K562 (cell line): ENCODE data around the gene VRK1. TPM values are rescaled to one million over a fixed set of nuclear protein-coding genes. Genes with fewer than 3 reads are reported as not detected.
A peak's percentile ranks its signal among the peaks of the same experiment; 100 is the strongest.

Experiments
- ATAC-seq: fragments of 200-7000 bp; cut with Tn5 transposase; 3 replicates; pipeline ENCODE4 v1.9.1; 2020; ENCODE audit warnings: moderate library complexity
- BruUV-seq: library from RNA; stranded (reverse); fragments of 400-500 nt; replicated peaks from 2 replicates; lab custom pipeline; 2021; lab: Mats Ljungman, UMichigan
- CTCF ChIA-PET: fragments of 300-600 bp; formaldehyde crosslinking; extraction: SDS; loops from one replicate; lab custom pipeline; 2021; ENCODE audit warnings: low intra/inter-chr PET ratio; lab: Yijun Ruan, JAX
- POLR2A ChIA-PET: fragments of 300-600, 350-650 bp; sonication (Branson Sonifier 250); formaldehyde crosslinking; extraction: SDS; loops from one replicate; lab custom pipeline; 2021; ENCODE audit warnings: antibody characterized with exemption, inconsistent platforms; lab: Yijun Ruan, JAX
- DNase-seq, 4 experiments: peaks; one replicate each; pipeline versions ENCODE4 v3.0.0 to v3.0.0-alpha.2; 2011 to 2018; ENCODE audit warnings: low spot score in 3 of 4, mixed read lengths in 3 of 4; ENCODE audit errors: extremely low read depth in 1 of 4
- FAIRE-seq: peaks from 2 replicates; lab custom pipeline; 2011; peaks lifted over from hg19 to GRCh38; lab: Jason Lieb, UNC
- H2AFZ ChIP-seq: 2 replicates; pipeline ENCODE4 v1.6.0; 2011; ENCODE audit warnings: low read depth, low read length, control low read depth, inconsistent platforms
- H3K27ac ChIP-seq: fragments of 200-600 bp; 3 replicates; pipeline ENCODE4 v1.8.0; 2011; ENCODE audit warnings: low read depth, mild to moderate bottlenecking, control low read depth, inconsistent platforms, low read length, moderate library complexity, mixed read lengths; ENCODE audit errors: extremely low read depth
- H3K27me3 ChIP-seq, 2 experiments: fragments of 300-600 bp in 1 of 2; 2 replicates in 1 of 2; 3 replicates in 1 of 2; pipeline versions ENCODE4 v1.6.0 to v1.8.0; 2011; ENCODE audit warnings: inconsistent platforms in 2 of 2, low read length in 2 of 2, mild to moderate bottlenecking in 1 of 2, mixed read lengths in 1 of 2, moderate library complexity in 1 of 2; ENCODE audit not compliant: control insufficient read depth in 2 of 2, insufficient read depth in 2 of 2
- H3K36me3 ChIP-seq: fragments of 300-600 bp; 3 replicates; pipeline ENCODE4 v1.8.0; 2011; ENCODE audit warnings: mild to moderate bottlenecking, low read length, inconsistent platforms; ENCODE audit not compliant: control insufficient read depth, insufficient read depth
- H3K4me1 ChIP-seq, 2 experiments: fragments of 200-600 bp in 1 of 2; replicated peaks in 1 of 2; 2 replicates in 1 of 2; 3 replicates in 1 of 2; pipeline versions ENCODE4 v1.5.1 to v1.8.0; 2011; ENCODE audit warnings: inconsistent platforms in 2 of 2, low read length in 2 of 2, mild to moderate bottlenecking in 1 of 2, mixed read lengths in 1 of 2, moderate library complexity in 1 of 2; ENCODE audit not compliant: control insufficient read depth in 2 of 2, insufficient read depth in 2 of 2
- H3K4me2 ChIP-seq: 2 replicates; pipeline ENCODE4 v1.6.1; 2011; ENCODE audit warnings: low read length, control low read depth, inconsistent platforms, mixed read lengths; ENCODE audit not compliant: insufficient read depth
- H3K4me3 ChIP-seq: fragments of 200-600 bp; sonication (generic), shearing (Covaris generic); 2 replicates; pipeline ENCODE4 v1.5.1; 2016; ENCODE audit warnings: control low read depth, inconsistent platforms
- H3K79me2 ChIP-seq: fragments of 200-600 bp; 3 replicates; pipeline ENCODE4 v1.8.0; 2011; ENCODE audit warnings: low read length, inconsistent platforms; ENCODE audit not compliant: control insufficient read depth, insufficient read depth
- H3K9ac ChIP-seq, 2 experiments: 2 replicates each; pipeline versions ENCODE4 v1.6.0 to v1.6.1; 2011; ENCODE audit warnings: low read depth in 2 of 2, low read length in 2 of 2, control low read depth in 1 of 2, inconsistent platforms in 1 of 2, mild to moderate bottlenecking in 1 of 2, mixed read lengths in 1 of 2; ENCODE audit not compliant: insufficient read depth in 1 of 2
- H3K9me1 ChIP-seq: one replicate; pipeline ENCODE4 v1.6.0; 2011; ENCODE audit warnings: inconsistent platforms, mild to moderate bottlenecking, low read length, moderate library complexity; ENCODE audit not compliant: control insufficient read depth, insufficient read depth
- H3K9me3 ChIP-seq: replicated peaks from 2 replicates; pipeline ENCODE4 v1.5.1; 2011; ENCODE audit warnings: low read depth, low read length, inconsistent platforms; ENCODE audit not compliant: control insufficient read depth, insufficient read depth
- H4K20me1 ChIP-seq: replicated peaks from 2 replicates; pipeline ENCODE4 v1.6.1; 2011; ENCODE audit warnings: low read length, inconsistent platforms, mixed read lengths; ENCODE audit not compliant: control insufficient read depth, insufficient read depth
- BRF1 ChIP-seq: IDR thresholded peaks from 3 replicates; pipeline ENCODE4 v1.6.1; 2011; ENCODE audit warnings: borderline replicate concordance, mild to moderate bottlenecking; ENCODE audit not compliant: insufficient read length; ENCODE audit errors: extremely low read depth
- GABPA ChIP-seq: fragments of 200-800 bp; sonication (Bioruptor generic); conservative IDR thresholded peaks from 2 replicates; pipeline ENCODE4 v1.6.1; 2016; ENCODE audit warnings: low read depth, missing genetic modification characterization, missing compliant biosample characterization
- HMG20A ChIP-seq: fragments of 450-650 bp; formaldehyde crosslinking; conservative IDR thresholded peaks from 2 replicates; pipeline ENCODE4 v1.4.0; 2020; ENCODE audit warnings: mild to moderate bottlenecking, mixed read lengths
- LCOR ChIP-seq: sonication (generic); formaldehyde crosslinking; IDR thresholded peaks from 2 replicates; pipeline ENCODE4 v1.8.0; 2022; ENCODE audit warnings: mild to moderate bottlenecking, missing genetic modification reagents
- MEF2D ChIP-seq: conservative IDR thresholded peaks from 2 replicates; pipeline ENCODE4 v1.6.1; 2016; ENCODE audit warnings: low read depth, missing genetic modification characterization, missing compliant biosample characterization
- NCOA4 ChIP-seq: fragments of 450-650 bp; IDR thresholded peaks from 2 replicates; pipeline ENCODE4 v1.6.1; 2018; ENCODE audit warnings: mild to moderate bottlenecking; ENCODE audit not compliant: partially characterized antibody
- PURB ChIP-seq: sonication (generic); formaldehyde crosslinking; IDR thresholded peaks from 2 replicates; pipeline ENCODE4 v1.9.0; 2021; ENCODE audit warnings: low read depth, mild to moderate bottlenecking, missing genetic modification reagents
- RERE ChIP-seq: sonication (generic); formaldehyde crosslinking; IDR thresholded peaks from 2 replicates; pipeline ENCODE4 v1.8.0; 2023; ENCODE audit warnings: missing genetic modification reagents, mild to moderate bottlenecking, borderline replicate concordance
- SP2 ChIP-seq: IDR thresholded peaks from 2 replicates; pipeline ENCODE4 v1.6.1; 2011; ENCODE audit warnings: mild to moderate bottlenecking, low read depth, low read length, moderate library complexity; ENCODE audit not compliant: poor library complexity, severe bottlenecking; ENCODE audit errors: extremely low read depth
- SRSF1 ChIP-seq: fragments of 200-400 bp; formaldehyde crosslinking; IDR thresholded peaks from 2 replicates; pipeline ENCODE4 v1.6.1; 2017; ENCODE audit warnings: mild to moderate bottlenecking, low read depth, low read length, moderate library complexity
- TCF7 ChIP-seq: sonication (generic); IDR thresholded peaks from 2 replicates; pipeline ENCODE4 v1.6.1; 2016; ENCODE audit warnings: antibody characterized with exemption, borderline replicate concordance
- YBX1 ChIP-seq: fragments of 450-650 bp; IDR thresholded peaks from 2 replicates; pipeline ENCODE4 v1.7.1; 2016; ENCODE audit warnings: mild to moderate bottlenecking
- ZNF217 ChIP-seq: sonication (generic); formaldehyde crosslinking; IDR thresholded peaks from 2 replicates; pipeline ENCODE4 v1.8.0; 2022; ENCODE audit warnings: mild to moderate bottlenecking, missing genetic modification reagents
- ZNF511 ChIP-seq: sonication (generic); formaldehyde crosslinking; IDR thresholded peaks from 2 replicates; pipeline ENCODE4 v1.8.0; 2022; ENCODE audit warnings: mild to moderate bottlenecking, missing genetic modification reagents
- ZNF764 ChIP-seq: fragments of 250-450 bp; sonication (Bioruptor Pico); IDR thresholded peaks from 2 replicates; pipeline ENCODE4 v1.4.0; 2020; ENCODE audit warnings: low read depth, mild to moderate bottlenecking, moderate library complexity
- WGBS: fragments of 100-300 bp; shearing (Covaris generic); methylation state at CpG from one replicate; pipeline ENCODE4 v1.1.6; 2016; ENCODE audit warnings: low coverage, mixed read lengths; ENCODE audit not compliant: insufficient coverage; ENCODE audit errors: missing lambda C conversion rate; 5-methylcytosine and 5-hydroxymethylcytosine counted together
- in situ Hi-C: fragments of 300-500 bp; cut with MboI; formaldehyde crosslinking; loops from 4 replicates; pipeline ENCODE4 v1.15.0; 2018; ENCODE audit warnings: inconsistent platforms, mixed read lengths
- intact Hi-C: fragments of 100-400 bp; cut with micrococcal nuclease; formaldehyde crosslinking; loops from 2 replicates; pipeline ENCODE4 v1.14.2; 2022
- polyA plus RNA-seq, 8 experiments: library from polyadenylated mRNA; depleted of rRNA in 4 of 8; stranded (reverse) in 5 of 8; unstranded in 3 of 8; fragments of >200 nt; fragmentation: Nextera tagmentation in 2 of 8; fragmentation: Illumina TruSeq in 1 of 8; extraction: Ambion mirVana in 2 of 8; extraction: Trizol in 1 of 8; gene quantifications; 2 replicates each; pipeline versions ENCODE4 v1.2.1 to v1.2.3, GENCODE V29; 2011 to 2014; ENCODE audit warnings: inconsistent platforms in 1 of 8, missing spikeins in 1 of 8
- total RNA-seq, 7 experiments: library from RNA; depleted of rRNA in 6 of 7; stranded (reverse); fragments of >200 nt in 6 of 7; fragmentation: Illumina TruSeq in 2 of 7; extraction: Trizol in 2 of 7; gene quantifications; 2 replicates each; pipeline versions ENCODE4 v1.2.1 to v1.2.3, GENCODE V29; 2011 to 2021; ENCODE audit warnings: low replicate concordance in 1 of 7
- TF ChIP-seq, protein P1 (sequence below): fragments of 250-450 bp; sonication (Bioruptor Pico); IDR thresholded peaks from 2 replicates; pipeline ENCODE4 v1.8.0; 2022; ENCODE audit warnings: moderate library complexity, mild to moderate bottlenecking, inconsistent platforms

VRK1 gene
- total and polyA plus RNA-seq, 9 of the 15 experiments (the other 6 are each of a cell fraction or from before 2014, with no cell fraction given): 83.6 to 177 (median 116) TPM

GRCh38 chr14:96808619-96809406, 11.6 kb downstream of the VRK1 start:
- H3K27ac ChIP-seq: no peak overlapping the region
- H3K79me2 ChIP-seq: peaks cover 100% of the 10 kb centered on the region
- no TSS peak for BruUV-seq
- CTCF ChIA-PET: no interaction called here
- peaks cover 27% of the 10 kb centered on the region; the same call in 2 of the 3 replicates for H3K36me3 ChIP-seq
- POLR2A ChIA-PET: interaction anchor here (0.6 kb wide), 2 partner anchors 10 to 41 kb away, joined by 3 read pairs; no protein-coding TSS in a partner anchor
- ATAC-seq: peak; percentile 93
- DNase-seq: peak in 3 of 4 experiments; percentile 20 to 81 (median 75)
- peaks cover 28% of the 10 kb centered on the region for H4K20me1 ChIP-seq
- H3K9me1 ChIP-seq: peaks cover 5% of the 10 kb centered on the region
- in situ Hi-C loops: no loop called here
- no peak overlapping the region for H3K4me3 ChIP-seq
- 0 out of 2 replicates have a peak overlapping the region, but pooled peaks have one; percentile 5 for H3K4me2 ChIP-seq
- intact Hi-C loops: no loop called here
- H3K9ac ChIP-seq: no peak overlapping the region
- H3K9me3 ChIP-seq: no peaks in the 10 kb centered on the region
- FAIRE-seq: peak; percentile 92
- H2AFZ ChIP-seq: no peak overlapping the region
- peaks cover 4 to 27% of the 10 kb centered on the region in 2 experiments; a peak in 4 of 5 replicates for H3K4me1 ChIP-seq
- H3K27me3 ChIP-seq: no peaks in the 10 kb centered on the region
- WGBS: 21% methylated on average over 4 of the region's 4 CpGs
- TF ChIP-seq RERE (CRISPR knock-in tag): no peak
- no peak for TF ChIP-seq ZNF217
- no peak for TF ChIP-seq BRF1
- no peak for TF ChIP-seq TCF7
- TF ChIP-seq SP2: no peak
- no peak for TF ChIP-seq ZNF511
- TF ChIP-seq ZNF764 (CRISPR knock-in tag): no peak
- TF ChIP-seq, protein P1, sequence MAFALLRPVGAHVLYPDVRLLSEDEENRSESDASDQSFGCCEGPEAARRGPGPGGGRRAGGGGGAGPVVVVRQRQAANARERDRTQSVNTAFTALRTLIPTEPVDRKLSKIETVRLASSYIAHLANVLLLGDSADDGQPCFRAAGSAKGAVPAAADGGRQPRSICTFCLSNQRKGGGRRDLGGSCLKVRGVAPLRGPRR (CRISPR knock-in tag): no peak
- no peak for TF ChIP-seq SRSF1
- TF ChIP-seq PURB (CRISPR knock-in tag): no peak
- no peak for TF ChIP-seq MEF2D (tag)
- TF ChIP-seq YBX1: no peak
- no peak for TF ChIP-seq LCOR (CRISPR knock-in tag)
- no peak for TF ChIP-seq GABPA (tag)
- no peak for TF ChIP-seq NCOA4
- TF ChIP-seq HMG20A (CRISPR knock-in tag): no peak
